Inflammatory macrophage treated with lipopolysaccharide for 1 hour (primary cell): ENCODE measurements around the gene TCL1A.

Experiments used
- DNase-seq, 2 donors: peaks; one replicate each; pipeline ENCODE4 v3.0.0-alpha.2; 2020 to 2022

TCL1A gene

DNA sequence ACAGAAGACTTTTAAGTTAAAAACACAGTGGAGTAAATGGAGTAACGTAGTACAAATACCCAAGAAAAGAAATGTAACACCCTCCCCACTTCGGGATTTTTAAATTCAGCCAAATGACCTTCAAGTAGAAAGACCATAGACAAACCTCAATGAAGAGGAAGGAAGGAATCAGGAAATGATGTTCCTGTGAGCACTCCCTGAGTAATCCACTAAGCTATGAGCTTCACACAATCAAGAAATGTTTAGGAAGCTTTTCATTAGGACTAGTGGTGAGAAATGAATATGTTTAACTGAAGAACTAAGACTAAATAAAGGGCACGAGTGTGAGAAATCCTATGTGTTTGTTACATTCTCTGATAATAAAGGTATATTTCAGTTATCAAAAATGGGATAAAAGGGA lies 10.1 kb downstream of the TCL1A start:
- no peak for DNase-seq

- DNase-seq: no peak
These were observed 10.6 kb downstream of the TCL1A start for GRCh38 chr14:95703341-95703740.

DNA sequence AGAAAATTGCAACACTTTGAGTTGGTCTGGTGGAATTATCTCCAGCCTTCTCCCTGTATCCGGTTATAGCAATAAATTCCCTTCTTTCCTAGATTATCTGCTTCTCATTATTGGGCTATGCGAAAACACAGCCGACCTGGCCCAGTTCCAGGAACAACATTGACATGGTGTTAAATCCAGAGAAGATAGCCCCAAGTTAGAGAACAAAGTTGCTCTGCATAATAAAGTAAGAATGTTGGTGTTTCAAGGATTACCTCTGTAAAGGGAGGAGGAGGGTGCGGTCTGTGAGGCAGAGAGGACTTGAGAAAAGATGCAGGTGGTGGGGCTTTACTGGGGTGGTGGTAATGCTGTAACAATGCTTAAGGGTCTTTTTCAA lies 12.1 kb downstream of the TCL1A start:
- no peak for DNase-seq

DNA sequence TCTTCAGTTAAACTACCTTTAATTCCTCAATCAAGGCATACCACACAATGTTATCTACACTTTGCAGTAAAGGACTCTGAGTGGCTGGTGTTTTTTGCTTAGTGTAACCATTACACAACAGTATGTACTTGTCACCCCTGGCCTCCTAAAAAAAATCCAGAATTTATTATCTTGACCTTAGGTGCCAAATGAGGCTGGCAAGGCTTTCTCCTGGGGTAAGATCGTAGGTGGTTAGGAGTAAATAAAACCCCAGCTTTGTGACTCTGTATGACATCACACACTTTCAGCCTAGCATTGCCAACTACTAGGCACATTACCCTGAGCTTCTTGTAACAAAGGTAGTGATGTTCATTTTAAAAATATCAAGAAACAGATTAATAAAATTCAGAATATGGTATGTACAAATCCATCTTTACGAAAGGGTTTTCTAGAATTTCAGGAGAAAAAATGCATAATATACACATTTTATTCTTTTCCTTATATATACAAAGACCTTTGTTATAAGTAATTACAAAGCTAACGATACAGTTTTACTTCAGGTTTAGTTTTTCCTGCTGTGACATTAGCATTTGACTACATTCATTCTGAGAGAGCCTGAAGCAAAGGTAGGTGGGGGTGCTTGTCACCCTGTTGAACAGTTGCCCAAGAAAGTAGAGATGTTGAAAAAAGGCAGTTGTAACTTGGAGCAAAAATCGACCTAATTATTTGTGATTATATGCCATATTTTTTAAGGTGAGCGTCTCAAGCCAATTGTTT lies 13.5 kb downstream of the TCL1A start:
- DNase-seq: no peak

DNA sequence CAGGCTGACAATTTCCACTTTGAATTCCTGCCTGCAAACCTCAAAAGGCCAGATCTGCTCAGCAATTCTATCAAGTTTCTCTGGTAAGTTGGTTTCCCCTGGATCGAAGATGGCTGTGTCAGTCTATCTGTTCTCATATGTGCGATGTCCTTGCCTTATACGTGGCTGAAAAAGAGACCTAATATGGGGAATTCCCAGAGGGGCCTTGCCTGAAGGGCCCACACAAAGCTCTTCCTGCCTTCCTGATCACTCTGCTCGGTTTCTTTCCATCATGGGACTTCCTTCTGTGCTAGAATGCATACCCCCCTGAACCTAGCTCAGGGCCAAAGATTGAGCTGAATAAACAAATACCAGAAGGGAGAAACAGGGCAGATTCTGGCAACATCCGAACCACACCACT lies 14.5 kb downstream of the TCL1A start:
- no peak for DNase-seq

DNA sequence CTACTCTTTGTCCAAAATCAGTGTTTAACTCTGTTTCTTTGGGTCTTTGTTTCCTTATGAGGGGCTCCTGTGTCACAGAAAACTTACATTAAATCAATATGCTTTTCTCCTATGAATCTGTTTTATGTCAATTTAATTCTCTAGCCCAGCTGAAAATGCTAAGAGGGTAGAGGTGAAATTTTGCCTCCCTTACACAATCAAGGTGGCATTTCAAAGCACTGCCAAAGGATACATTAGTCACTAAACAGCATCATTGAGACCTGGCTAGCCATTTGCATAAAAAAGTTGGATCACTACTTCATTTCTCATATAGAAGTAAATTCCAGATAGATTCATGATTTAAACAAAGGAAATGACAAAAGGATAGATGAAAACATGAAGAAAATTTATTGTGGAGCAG lies 15.6 kb downstream of the TCL1A start:
- DNase-seq: no peak

GRCh38 chr14:95697764-95698163 lies 16.2 kb downstream of the TCL1A start:
- DNase-seq: no peak

DNA sequence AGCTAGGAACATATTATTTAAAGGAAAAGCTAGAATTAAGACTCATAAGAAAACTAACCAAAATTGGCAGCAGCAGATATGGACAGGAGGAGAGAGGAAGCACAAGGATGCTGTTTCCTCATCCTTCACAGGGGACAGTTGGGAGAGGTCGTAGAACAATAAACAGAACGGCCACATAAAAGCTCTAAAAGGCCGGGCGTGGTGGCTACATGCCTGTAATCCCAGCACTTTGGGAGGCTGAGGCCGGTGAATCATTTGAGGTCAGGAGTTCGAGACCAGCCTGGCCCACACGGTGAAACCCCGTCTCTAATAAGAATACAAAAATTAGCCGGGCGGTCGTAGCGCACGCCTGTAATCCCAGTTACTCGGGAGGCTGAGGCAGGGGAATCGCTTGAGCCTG lies 17.2 kb downstream of the TCL1A start:
- DNase-seq: no peak

DNA sequence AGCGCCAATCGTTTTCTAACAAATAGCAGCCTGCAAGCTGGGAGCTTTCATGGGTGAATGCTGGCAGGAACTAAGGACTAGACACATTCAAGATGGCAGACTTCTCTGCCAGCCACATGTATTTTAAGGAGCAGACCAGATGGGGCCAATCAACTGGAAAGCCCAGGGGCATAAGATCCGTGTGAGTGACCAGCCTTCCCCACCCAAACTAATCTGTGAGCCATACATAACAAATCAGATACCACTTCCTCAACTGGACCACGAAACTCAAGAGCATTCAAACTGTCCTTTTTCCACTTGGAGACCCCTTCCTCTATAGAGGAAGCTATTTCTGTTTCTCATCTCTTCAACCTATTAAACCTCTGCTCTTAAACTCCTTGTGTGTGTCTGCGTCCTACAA lies 18.0 kb downstream of the TCL1A start:
- DNase-seq: no peak

- DNase-seq: no peak
These were observed 18.9 kb downstream of the TCL1A start for GRCh38 chr14:95695051-95695450.

- DNase-seq: no peak
These were observed 21.8 kb downstream of the TCL1A start for GRCh38 chr14:95692109-95692508.

- DNase-seq: no peak
These were observed 22.3 kb downstream of the TCL1A start for GRCh38 chr14:95691591-95691990.

GRCh38 chr14:95690815-95691214 lies 23.1 kb downstream of the TCL1A start:
- no peak for DNase-seq

DNA sequence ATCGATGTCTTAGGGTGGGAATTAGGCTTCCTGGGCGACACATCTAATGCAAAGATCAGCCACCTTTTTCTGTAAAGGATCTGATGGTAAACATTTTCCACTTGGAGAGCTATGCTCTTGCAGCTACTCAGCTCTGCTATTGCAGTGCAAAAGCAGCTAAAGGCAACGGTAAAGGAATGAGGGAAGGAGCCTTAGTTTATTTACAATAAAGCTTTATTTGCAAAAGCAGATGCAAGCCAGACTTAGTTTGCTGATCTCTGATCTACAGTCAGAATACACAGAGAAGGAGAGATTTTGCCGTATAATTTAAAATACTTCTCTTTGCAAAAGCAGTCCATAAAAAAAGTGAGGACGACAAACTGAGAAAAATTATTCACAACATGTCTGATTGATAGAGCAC lies 24.5 kb downstream of the TCL1A start:
- DNase-seq: no peak

- no peak for DNase-seq
These were observed 27.0 kb downstream of the TCL1A start for GRCh38 chr14:95686935-95687334.

- no peak for DNase-seq
These were observed 27.7 kb downstream of the TCL1A start, which contains the start of gene TCL1B for GRCh38 chr14:95685978-95686922. TCL1B (plus strand) TSS chr14:95686426; CDS start chr14:95686468, 42 bp downstream.

- DNase-seq: peak; percentile 2 to 27
These were observed 30.1 kb downstream of the TCL1A start for GRCh38 chr14:95683793-95684192.

- DNase-seq: no peak
These were observed 32.8 kb downstream of the TCL1A start for GRCh38 chr14:95681153-95681552.

GRCh38 chr14:95679998-95680735 lies 33.8 kb downstream of the TCL1A start:
- DNase-seq: no peak

GRCh38 chr14:95679148-95679815 lies 34.6 kb downstream of the TCL1A start:
- no peak for DNase-seq

DNA sequence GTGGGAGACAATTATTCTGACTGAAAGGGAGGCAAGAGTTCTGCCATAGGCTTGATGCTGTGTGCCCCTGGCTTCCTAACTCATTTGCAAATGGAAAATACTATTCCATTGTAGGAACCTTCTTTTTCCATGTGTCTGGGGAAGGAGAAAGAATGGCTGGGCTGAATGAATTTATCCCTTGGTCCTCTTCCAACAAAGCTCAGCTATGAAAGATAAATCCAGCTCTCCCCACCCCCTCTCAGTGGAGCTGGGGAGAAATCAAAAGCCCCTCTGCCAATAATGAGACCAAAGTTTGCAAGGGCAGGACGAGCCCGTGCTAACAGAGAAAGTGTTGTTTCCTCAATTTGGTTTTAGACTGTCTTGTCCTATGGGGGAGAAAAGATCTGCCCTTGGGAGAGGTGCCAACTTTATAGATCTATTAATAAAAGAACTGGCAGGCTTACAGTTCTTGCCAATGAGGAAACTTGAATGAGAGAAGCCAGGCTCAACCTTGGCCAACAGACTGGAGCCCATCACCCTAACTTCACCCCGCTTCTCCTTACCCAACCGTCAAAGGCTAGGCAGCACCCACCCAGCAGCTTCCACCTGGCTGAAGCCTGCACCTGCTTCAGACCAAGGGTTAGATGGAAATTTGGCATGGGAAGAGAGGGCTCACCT lies 36.6 kb downstream of the TCL1A start:
- no peak for DNase-seq

DNA sequence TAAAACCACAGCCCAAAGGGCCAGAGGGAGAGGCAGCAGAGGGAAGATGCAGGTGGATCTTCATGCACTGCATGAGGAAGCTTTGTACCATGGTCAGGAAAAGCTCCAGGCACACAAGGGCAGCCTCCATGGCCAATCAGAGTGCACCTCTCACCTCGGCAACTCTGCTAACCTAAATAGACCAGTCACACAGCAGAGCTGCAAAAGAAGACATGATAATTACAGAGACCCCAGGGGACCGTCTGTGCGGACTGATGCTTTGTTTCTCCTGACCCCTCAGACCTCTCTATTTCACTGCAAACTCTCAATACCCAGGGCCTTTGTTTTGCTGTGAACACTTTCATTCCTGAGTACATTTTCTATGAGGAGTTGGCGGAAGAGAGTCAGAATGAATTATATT lies 38.4 kb downstream of the TCL1A start:
- no peak for DNase-seq
